B cell (primary cell): ENCODE measurements around the gene DDX52.

Experiments
- EZH2 ChIP-seq: IDR thresholded peaks from 2 replicates; pipeline ENCODE4 v1.6.1; 2012; ENCODE audit warnings: borderline replicate concordance, low read depth, mild to moderate bottlenecking, moderate library complexity, low read length; ENCODE audit not compliant: insufficient read depth, poor library complexity, severe bottlenecking
- TF ChIP-seq, protein P1 (sequence below): fragments of 200-600 bp; IDR thresholded peaks from one replicate; pipeline ENCODE4 v1.8.0; 2022; ENCODE audit warnings: antibody characterized with exemption, mild to moderate bottlenecking

DNA sequence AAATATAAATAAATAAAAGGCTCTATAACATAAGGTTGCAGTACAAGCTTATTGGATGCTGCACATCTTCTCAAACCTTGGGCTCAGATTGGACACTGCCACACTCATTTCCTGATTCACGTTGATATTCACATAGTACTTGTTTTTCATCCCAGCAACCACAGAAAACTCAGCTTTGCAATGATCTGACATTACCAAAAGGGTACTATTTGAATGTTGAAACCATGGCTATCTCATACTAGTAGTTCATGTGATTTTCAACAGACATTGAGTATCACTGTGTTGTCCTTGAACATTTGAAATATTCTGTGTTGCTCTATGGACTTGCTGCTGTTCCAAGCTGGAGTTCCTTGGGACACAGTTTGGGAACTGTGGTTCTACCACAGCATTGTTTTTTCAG is 14.0 kb upstream of the DDX52 start:
- TF ChIP-seq, protein P1, sequence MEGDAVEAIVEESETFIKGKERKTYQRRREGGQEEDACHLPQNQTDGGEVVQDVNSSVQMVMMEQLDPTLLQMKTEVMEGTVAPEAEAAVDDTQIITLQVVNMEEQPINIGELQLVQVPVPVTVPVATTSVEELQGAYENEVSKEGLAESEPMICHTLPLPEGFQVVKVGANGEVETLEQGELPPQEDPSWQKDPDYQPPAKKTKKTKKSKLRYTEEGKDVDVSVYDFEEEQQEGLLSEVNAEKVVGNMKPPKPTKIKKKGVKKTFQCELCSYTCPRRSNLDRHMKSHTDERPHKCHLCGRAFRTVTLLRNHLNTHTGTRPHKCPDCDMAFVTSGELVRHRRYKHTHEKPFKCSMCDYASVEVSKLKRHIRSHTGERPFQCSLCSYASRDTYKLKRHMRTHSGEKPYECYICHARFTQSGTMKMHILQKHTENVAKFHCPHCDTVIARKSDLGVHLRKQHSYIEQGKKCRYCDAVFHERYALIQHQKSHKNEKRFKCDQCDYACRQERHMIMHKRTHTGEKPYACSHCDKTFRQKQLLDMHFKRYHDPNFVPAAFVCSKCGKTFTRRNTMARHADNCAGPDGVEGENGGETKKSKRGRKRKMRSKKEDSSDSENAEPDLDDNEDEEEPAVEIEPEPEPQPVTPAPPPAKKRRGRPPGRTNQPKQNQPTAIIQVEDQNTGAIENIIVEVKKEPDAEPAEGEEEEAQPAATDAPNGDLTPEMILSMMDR = no peak
- no peak for TF ChIP-seq EZH2
